OCI-LY7 (cell line): ENCODE data around the gene SIGLEC9.

Experiments used
- EZH2phosphoT487 ChIP-seq: fragments of 200-600 bp; sonication (generic); IDR thresholded peaks from 2 replicates; pipeline ENCODE4 v1.6.1; 2018; ENCODE audit warnings: low read depth, borderline replicate concordance, mild to moderate bottlenecking, mixed run types, antibody characterized with exemption, low read length, moderate library complexity, mixed read lengths
- TF ChIP-seq, protein P1 (sequence below): fragments of 200-600 bp; sonication (generic); conservative IDR thresholded peaks from 2 replicates; pipeline ENCODE4 v1.5.1; 2014; ENCODE audit warnings: mild to moderate bottlenecking, antibody characterized with exemption, low read length, moderate library complexity, mixed read lengths

DNA sequence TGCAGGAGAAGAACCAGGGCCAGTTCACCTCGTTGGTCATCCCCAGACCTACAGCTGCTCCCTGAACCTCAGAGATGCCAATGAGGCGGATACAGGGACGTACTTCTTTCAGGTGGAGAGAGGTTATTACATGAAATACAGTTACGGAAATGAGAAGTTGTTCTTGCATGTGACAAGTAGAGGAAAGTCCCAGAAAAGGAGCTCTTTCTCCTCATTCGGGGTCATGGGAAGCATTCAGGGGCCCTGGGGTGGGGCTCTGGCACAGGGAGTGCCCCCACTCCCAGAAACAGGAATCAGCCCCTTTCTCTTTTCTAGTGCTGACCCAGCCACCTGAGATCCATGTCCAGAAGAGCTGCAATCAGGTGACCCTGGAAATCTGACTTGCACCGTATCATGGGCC lies 4.5 kb upstream of the SIGLEC9 start:
- TF ChIP-seq, protein P1, sequence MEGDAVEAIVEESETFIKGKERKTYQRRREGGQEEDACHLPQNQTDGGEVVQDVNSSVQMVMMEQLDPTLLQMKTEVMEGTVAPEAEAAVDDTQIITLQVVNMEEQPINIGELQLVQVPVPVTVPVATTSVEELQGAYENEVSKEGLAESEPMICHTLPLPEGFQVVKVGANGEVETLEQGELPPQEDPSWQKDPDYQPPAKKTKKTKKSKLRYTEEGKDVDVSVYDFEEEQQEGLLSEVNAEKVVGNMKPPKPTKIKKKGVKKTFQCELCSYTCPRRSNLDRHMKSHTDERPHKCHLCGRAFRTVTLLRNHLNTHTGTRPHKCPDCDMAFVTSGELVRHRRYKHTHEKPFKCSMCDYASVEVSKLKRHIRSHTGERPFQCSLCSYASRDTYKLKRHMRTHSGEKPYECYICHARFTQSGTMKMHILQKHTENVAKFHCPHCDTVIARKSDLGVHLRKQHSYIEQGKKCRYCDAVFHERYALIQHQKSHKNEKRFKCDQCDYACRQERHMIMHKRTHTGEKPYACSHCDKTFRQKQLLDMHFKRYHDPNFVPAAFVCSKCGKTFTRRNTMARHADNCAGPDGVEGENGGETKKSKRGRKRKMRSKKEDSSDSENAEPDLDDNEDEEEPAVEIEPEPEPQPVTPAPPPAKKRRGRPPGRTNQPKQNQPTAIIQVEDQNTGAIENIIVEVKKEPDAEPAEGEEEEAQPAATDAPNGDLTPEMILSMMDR, result no peak
- no peak for TF ChIP-seq EZH2phosphoT487
